HFF-Myc (cell line): Measurements from ENCODE around the gene MPEG1.

Experiments
- DNase-seq: peaks from one replicate; pipeline ENCODE4 v3.0.0-alpha.2; 2011; ENCODE audit warnings: low read depth; ENCODE audit errors: extremely low read depth
- H3K4me3 ChIP-seq: replicated peaks from 2 replicates; pipeline ENCODE4 v1.5.1; 2011; ENCODE audit warnings: low read depth, mild to moderate bottlenecking, control low read depth, low read length
- CTCF ChIP-seq: IDR thresholded peaks from 2 replicates; pipeline ENCODE4 v1.5.1; 2012; ENCODE audit warnings: mild to moderate bottlenecking, low read depth, low read length, control low read depth; ENCODE audit errors: missing control alignments

The MPEG1 gene

GRCh38 chr11:59173964-59174663 is 38.6 kb downstream of the MPEG1 start:
- no peak for TF ChIP-seq CTCF
- H3K4me3 ChIP-seq, result no peak overlapping the region
- no peak for DNase-seq

- H3K4me3 ChIP-seq, result peak overlapping the region; percentile 38
- DNase-seq, result no peak
- no peak for TF ChIP-seq CTCF
These were observed 39.4 kb downstream of the MPEG1 start for GRCh38 chr11:59173080-59173963.

GRCh38 chr11:59172345-59173079 is 40.2 kb downstream of the MPEG1 start:
- H3K4me3 ChIP-seq, result peak overlapping the region; percentile 47
- TF ChIP-seq CTCF, result no peak
- no peak for DNase-seq

- peak; percentile 51 for DNase-seq
- peak within 1 kb of the TSS; percentile 47 for H3K4me3 ChIP-seq
- TF ChIP-seq CTCF, result peak; percentile 71
These were observed 41.0 kb downstream of the MPEG1 start, which contains the start of gene DTX4 for GRCh38 chr11:59171508-59172322. DTX4 (plus strand) TSS chr11:59172132; CDS start chr11:59172596, 464 bp downstream.

- no peak for DNase-seq
- no peak overlapping the region for H3K4me3 ChIP-seq
- TF ChIP-seq CTCF, result no peak
These were observed 48.7 kb downstream of the MPEG1 start for GRCh38 chr11:59164028-59164427.
